22Rv1 (cell line): ENCODE results near the gene HLCS.

Source experiments
- CTCF ChIP-seq: fragments of 450-650 bp; IDR thresholded peaks from 2 replicates; pipeline ENCODE4 v1.5.1; 2017; ENCODE audit warnings: mild to moderate bottlenecking
- ZFX ChIP-seq: fragments of 450-650 bp; IDR thresholded peaks from 2 replicates; pipeline ENCODE4 v1.6.1; 2017; ENCODE audit warnings: antibody characterized with exemption, borderline replicate concordance

- no peak for TF ChIP-seq CTCF
- TF ChIP-seq ZFX = no peak
Observed at GRCh38 chr21:36908260-36908908, 58.1 kb downstream of the HLCS start.
